ENCODE results near the gene LLPH.

Gene LLPH

GRCh38 chr12:66087365-66087943 lies 43.1 kb downstream of the LLPH start:
- peak; percentile 63 to 68 for DNase-seq

- no peak for DNase-seq
Observed at GRCh38 chr12:66085998-66086397, 44.6 kb downstream of the LLPH start.

GRCh38 chr12:66085213-66085612 lies 45.3 kb downstream of the LLPH start:
- no peak for DNase-seq

GRCh38 chr12:66083766-66084165 lies 46.8 kb downstream of the LLPH start:
- no peak for DNase-seq

GRCh38 chr12:66082744-66083143 lies 47.8 kb downstream of the LLPH start:
- DNase-seq, result no peak

GRCh38 chr12:66080791-66081190 lies 49.8 kb downstream of the LLPH start:
- DNase-seq, result no peak

GRCh38 chr12:66077542-66077941 lies 53.0 kb downstream of the LLPH start:
- DNase-seq, result no peak

- DNase-seq, result no peak
Observed at GRCh38 chr12:66074561-66074960, 56.0 kb downstream of the LLPH start.

- no peak for DNase-seq
Observed at GRCh38 chr12:66072566-66072965, 58.0 kb downstream of the LLPH start.

- no peak for DNase-seq
Observed at GRCh38 chr12:66072135-66072534, 58.4 kb downstream of the LLPH start.

- no peak for DNase-seq
Observed at GRCh38 chr12:66071549-66071948, 59.0 kb downstream of the LLPH start.

- no peak for DNase-seq
Observed at GRCh38 chr12:66070378-66071120, 60.0 kb downstream of the LLPH start.

GRCh38 chr12:66066929-66067523 lies 63.5 kb downstream of the LLPH start:
- no peak for DNase-seq

Measured in stimulated activated CD4-positive, alpha-beta T cell treated with anti-CD3 and anti-CD28 coated beads, Interleukin-2, amount 100 ng/mL, for 24 hours (primary cell).